Raji (cell line): ENCODE data around the gene GEMIN2.

Experiments used
- POLR2A ChIP-seq: IDR thresholded peaks from 2 replicates; pipeline ENCODE4 v1.6.1; 2011; ENCODE audit warnings: low read depth, low read length, control low read depth; ENCODE audit not compliant: insufficient read depth

The GEMIN2 gene

GRCh38 chr14:39108791-39109190 is 5.3 kb upstream of the GEMIN2 start:
- TF ChIP-seq POLR2A = no peak

- TF ChIP-seq POLR2A = no peak
Measured at GRCh38 chr14:39109893-39110715, 4.0 kb upstream of the GEMIN2 start.

GRCh38 chr14:39113685-39114072 is 444 bp upstream of the GEMIN2 start:
- TF ChIP-seq POLR2A = no peak

GRCh38 chr14:39122330-39123138 is 8.4 kb downstream of the GEMIN2 start:
- TF ChIP-seq POLR2A = no peak

GRCh38 chr14:39138440-39138839 is 24.3 kb downstream of the GEMIN2 start:
- TF ChIP-seq POLR2A = no peak

- TF ChIP-seq POLR2A = no peak
Measured at GRCh38 chr14:39140170-39140569, 26.0 kb downstream of the GEMIN2 start.

- TF ChIP-seq POLR2A = no peak
Measured at GRCh38 chr14:39145266-39145966, 31.3 kb downstream of the GEMIN2 start.

- TF ChIP-seq POLR2A = no peak
Measured at GRCh38 chr14:39154594-39155189, 40.6 kb downstream of the GEMIN2 start.

GRCh38 chr14:39157491-39157890 is 43.4 kb downstream of the GEMIN2 start:
- no peak for TF ChIP-seq POLR2A

- TF ChIP-seq POLR2A = no peak
Measured at GRCh38 chr14:39158222-39158858, 44.2 kb downstream of the GEMIN2 start.

GRCh38 chr14:39160494-39160893 is 46.4 kb downstream of the GEMIN2 start:
- TF ChIP-seq POLR2A = no peak

- TF ChIP-seq POLR2A = no peak
Measured at GRCh38 chr14:39168591-39168990, 54.5 kb downstream of the GEMIN2 start.

GRCh38 chr14:39169541-39169900 is 55.4 kb downstream of the GEMIN2 start:
- TF ChIP-seq POLR2A = no peak

GRCh38 chr14:39173198-39173597 is 59.1 kb downstream of the GEMIN2 start:
- no peak for TF ChIP-seq POLR2A
